GM12878 (cell line): ENCODE data around the gene ZNF780A. TPM values are rescaled to one million over a fixed set of nuclear protein-coding genes. Genes with fewer than 3 reads are reported as not detected.
A peak's percentile ranks its signal among the peaks of the same experiment; 100 is the strongest.

Source experiments
- ATAC-seq: fragments of 200-7000 bp; cut with Tn5 transposase; 3 replicates; pipeline ENCODE4 v1.9.1; 2020; ENCODE audit warnings: mild to moderate bottlenecking, moderate library complexity
- BruUV-seq: library from RNA; stranded (reverse); fragments of 400-500 nt; replicated peaks from 2 replicates; lab custom pipeline; 2021; lab: Mats Ljungman, UMichigan
- CTCF ChIA-PET: fragments of 300-600 bp; sonication (Branson Sonifier 250); formaldehyde crosslinking; extraction: SDS; loops from one replicate; lab custom pipeline; 2021; ENCODE audit warnings: inconsistent platforms; lab: Yijun Ruan, JAX
- POLR2A ChIA-PET: fragments of 350-600 bp; formaldehyde crosslinking; extraction: SDS; loops from one replicate; lab custom pipeline; 2021; ENCODE audit warnings: inconsistent platforms; lab: Charles Lee
- RAD21 ChIA-PET: fragments of 300-600 bp; sonication (Branson Sonifier 250); formaldehyde crosslinking; loops from one replicate; lab custom pipeline; 2023; ENCODE audit warnings: antibody characterized with exemption; ENCODE audit not compliant: unreplicated experiment; lab: Charles Lee
- SMC1A ChIA-PET: fragments of 300-600 bp; sonication (Branson Sonifier 250); formaldehyde crosslinking; loops from one replicate; lab custom pipeline; 2023; ENCODE audit not compliant: unreplicated experiment, uncharacterized antibody; lab: Charles Lee
- DNase-seq: peaks from one replicate; pipeline ENCODE4 v3.0.0-alpha.2; 2011; ENCODE audit warnings: low read depth, low spot score
- FAIRE-seq: peaks from 3 replicates; lab custom pipeline; 2011; peaks lifted over from hg19 to GRCh38; lab: Jason Lieb, UNC
- H2AFZ ChIP-seq: 2 replicates; pipeline ENCODE4 v1.6.0; 2011; ENCODE audit warnings: low read depth, low read length, control low read depth; ENCODE audit not compliant: control insufficient read depth
- H3K27ac ChIP-seq: 2 replicates; pipeline ENCODE4 v1.5.1; 2011; ENCODE audit warnings: control low read depth; ENCODE audit not compliant: control insufficient read depth, insufficient read depth
- H3K27me3 ChIP-seq, 2 experiments: replicated peaks in 1 of 2; 2 replicates each; pipeline versions ENCODE4 v1.6.0 to v1.6.1; 2011; ENCODE audit warnings: low read length in 1 of 2; ENCODE audit not compliant: control insufficient read depth in 2 of 2, insufficient read depth in 2 of 2
- H3K36me3 ChIP-seq, 2 experiments: 2 replicates each; pipeline ENCODE4 v1.5.1; 2011; ENCODE audit warnings: low read length in 1 of 2; ENCODE audit not compliant: control insufficient read depth in 2 of 2, insufficient read depth in 2 of 2
- H3K4me1 ChIP-seq: 2 replicates; pipeline ENCODE4 v1.6.1; 2011; ENCODE audit warnings: mild to moderate bottlenecking, low read length, moderate library complexity, mixed read lengths; ENCODE audit not compliant: control insufficient read depth, insufficient read depth
- H3K4me2 ChIP-seq: 2 replicates; pipeline ENCODE4 v1.6.0; 2011; ENCODE audit warnings: control low read depth; ENCODE audit not compliant: control insufficient read depth, insufficient read depth
- H3K4me3 ChIP-seq: fragments of 200-600 bp; sonication (generic); 2 replicates; pipeline ENCODE4 v1.5.1; 2016
- H3K79me2 ChIP-seq: 2 replicates; pipeline ENCODE4 v1.6.0; 2011; ENCODE audit warnings: low read length; ENCODE audit not compliant: control insufficient read depth, insufficient read depth
- H3K9ac ChIP-seq: 2 replicates; pipeline ENCODE4 v1.8.0; 2011; ENCODE audit warnings: low read length, control low read depth, mixed read lengths; ENCODE audit not compliant: control insufficient read depth, insufficient read depth
- H3K9me3 ChIP-seq: replicated peaks from 3 replicates; pipeline ENCODE4 v1.5.1; 2011; ENCODE audit warnings: mild to moderate bottlenecking, low read length; ENCODE audit not compliant: control insufficient read depth, insufficient read depth
- H4K20me1 ChIP-seq: 2 replicates; pipeline ENCODE4 v1.6.0; 2011; ENCODE audit not compliant: control insufficient read depth, insufficient read depth
- CTCF ChIP-seq, 3 experiments: IDR thresholded peaks in 2 of 3; conservative IDR thresholded peaks in 1 of 3; 2 replicates each; pipeline ENCODE4 v1.5.1; 2011; ENCODE audit warnings: low read depth in 3 of 3, low read length in 3 of 3, mild to moderate bottlenecking in 3 of 3, control low read depth in 2 of 3, moderate library complexity in 2 of 3, inconsistent platforms in 1 of 3, mixed read lengths in 1 of 3; ENCODE audit not compliant: control insufficient read depth in 2 of 3, insufficient read depth in 1 of 3; ENCODE audit errors: extremely low read depth in 1 of 3
- E2F4 ChIP-seq: IDR thresholded peaks from 2 replicates; pipeline ENCODE4 v1.6.1; 2012; ENCODE audit warnings: low read depth, low read length, improper control_type of control experiment
- E4F1 ChIP-seq: fragments of 450-650 bp; IDR thresholded peaks from 2 replicates; pipeline ENCODE4 v1.6.1; 2018; ENCODE audit warnings: borderline replicate concordance, mild to moderate bottlenecking; ENCODE audit not compliant: partially characterized antibody
- EED ChIP-seq: sonication (generic); IDR thresholded peaks from 2 replicates; pipeline ENCODE4 v1.6.1; 2016; ENCODE audit warnings: antibody characterized with exemption, low read depth
- ETV6 ChIP-seq, 2 experiments: fragments of 450-650 bp in 1 of 2; IDR thresholded peaks in 1 of 2; conservative IDR thresholded peaks in 1 of 2; 2 replicates each; pipeline ENCODE4 v1.6.1; 2014; ENCODE audit warnings: antibody characterized with exemption in 1 of 2, borderline replicate concordance in 1 of 2, low read depth in 1 of 2, mild to moderate bottlenecking in 1 of 2, moderate library complexity in 1 of 2
- GATAD2B ChIP-seq: fragments of 450-650 bp; conservative IDR thresholded peaks from 2 replicates; pipeline ENCODE4 v1.6.1; 2017; ENCODE audit warnings: low read depth, mild to moderate bottlenecking, moderate library complexity
- IRF5 ChIP-seq: fragments of 450-650 bp; IDR thresholded peaks from 2 replicates; pipeline ENCODE4 v1.6.1; 2017; ENCODE audit warnings: borderline replicate concordance
- PAX8 ChIP-seq: fragments of 450-650 bp; IDR thresholded peaks from 2 replicates; pipeline ENCODE4 v1.6.1; 2017; ENCODE audit warnings: mild to moderate bottlenecking, moderate library complexity
- PRDM15 ChIP-seq: fragments of 450-650 bp; formaldehyde crosslinking; IDR thresholded peaks from 2 replicates; pipeline ENCODE4 v1.4.0; 2020; ENCODE audit warnings: mild to moderate bottlenecking, moderate library complexity
- RFX5 ChIP-seq: IDR thresholded peaks from 2 replicates; pipeline ENCODE4 v1.6.1; 2011; ENCODE audit warnings: low read depth, low read length, improper control_type of control experiment
- ZZZ3 ChIP-seq: IDR thresholded peaks from 2 replicates; pipeline ENCODE4 v1.6.1; 2011; ENCODE audit warnings: low read depth; ENCODE audit not compliant: control insufficient read depth, insufficient read length
- WGBS: methylation state at CpG from one replicate; pipeline ENCODE4 v1.1.6; 2016; ENCODE audit warnings: low lambda C conversion rate; ENCODE audit not compliant: insufficient replicate concordance, insufficient coverage; ENCODE audit errors: missing lambda C conversion rate; 5-methylcytosine and 5-hydroxymethylcytosine counted together
- in situ Hi-C: fragments of 300-500 bp; cut with MboI; formaldehyde crosslinking; loops from 9 replicates; pipeline ENCODE4 v1.14.3; 2018; ENCODE audit warnings: mixed read lengths
- intact Hi-C: fragments of 100-400 bp; cut with micrococcal nuclease; formaldehyde crosslinking; loops from one replicate; pipeline ENCODE4 v1.14.2; 2022; ENCODE audit not compliant: unreplicated experiment
- polyA plus RNA-seq, 11 experiments: library from polyadenylated mRNA; depleted of rRNA in 4 of 11; unstranded in 6 of 11; stranded (reverse) in 5 of 11; fragments of >200 nt; fragmentation: Nextera tagmentation in 4 of 11; fragmentation: Illumina TruSeq in 1 of 11; extraction: Ambion mirVana in 4 of 11; extraction: Trizol in 1 of 11; gene quantifications; 1 replicate in 1 of 11; 2 replicates in 10 of 11; pipeline versions ENCODE4 v1.2.1 to v1.2.3, GENCODE V29; 2011 to 2016; ENCODE audit warnings: inconsistent platforms in 2 of 11, missing spikeins in 2 of 11, low read depth in 1 of 11
- total RNA-seq, 4 experiments: library from RNA; depleted of rRNA in 3 of 4; stranded (reverse); fragments of >200 nt in 3 of 4; fragmentation: Illumina TruSeq in 1 of 4; extraction: Trizol in 1 of 4; gene quantifications; 2 replicates each; pipeline versions ENCODE4 v1.2.1 to v1.2.3, GENCODE V29; 2013 to 2021

Gene ZNF780A
- total and polyA plus RNA-seq, 10 of the 15 experiments (the other 5 are each of a cell fraction or from before 2014, with no cell fraction given), result 10.9 to 27.6 (median 17.6) TPM

- BruUV-seq, result no TSS peak
- H2AFZ ChIP-seq, result no peak overlapping the region
- ChIA-PET POLR2A (no interaction called here), RAD21 (no interaction called here), SMC1A (interaction anchor here (1.1 kb wide), 1 partner anchor 146 kb away, joined by 5 read pairs; no protein-coding TSS in a partner anchor), CTCF (interaction anchor here (1.0 kb wide), 1 partner anchor 8 kb away, joined by 3 read pairs; no protein-coding TSS in a partner anchor)
- H3K4me1 ChIP-seq, result no peaks in the 10 kb centered on the region; the same call in 1 of the 2 replicates
- H3K36me3 ChIP-seq, result peaks cover 0 to 4% of the 10 kb centered on the region in 2 experiments; a peak in 1 of 4 replicates
- 89% methylated on average over 5 of the region's 5 CpGs for WGBS
- H3K27ac ChIP-seq, result no peak overlapping the region
- ATAC-seq (no peak), DNase-seq (no peak), FAIRE-seq (peak; percentile 13)
- H3K4me3 ChIP-seq, result no peak overlapping the region
- no peak overlapping the region for H3K4me2 ChIP-seq
- H3K27me3 ChIP-seq, result no peaks in the 10 kb centered on the region
- H4K20me1 ChIP-seq, result no peaks in the 10 kb centered on the region
- no peak overlapping the region for H3K9ac ChIP-seq
- H3K79me2 ChIP-seq, result peaks cover 28% of the 10 kb centered on the region
- H3K9me3 ChIP-seq, result no peaks in the 10 kb centered on the region
- intact Hi-C loops (no loop called here), in situ Hi-C loops (no loop called here)
- TF ChIP-seq E2F4 (no peak), PRDM15 (CRISPR knock-in tag) (no peak), ETV6 (conservative IDR thresholded peaks at IDR 0.05 in 1 of 2, IDR thresholded peaks at IDR 0.05 in 1 of 2; ENCODE audit: borderline replicate concordance in 1 of 2, low read depth in 1 of 2) (no peak), GATAD2B (no peak), E4F1 (no peak), IRF5 (no peak), CTCF (IDR thresholded peaks at IDR 0.05 in 2 of 3, conservative IDR thresholded peaks at IDR 0.05 in 1 of 3; ENCODE audit: control insufficient read depth in 2 of 3, extremely low read depth in 1 of 3, insufficient read depth in 1 of 3, low read depth in 3 of 3, low read length in 3 of 3) (no peak), ZZZ3 (no peak), RFX5 (no peak), EED (no peak), PAX8 (no peak)
Observed at GRCh38 chr19:40088299-40089047, 2.3 kb downstream of the ZNF780A start.
